Epithelial cell of proximal tubule (primary cell): ENCODE measurements around the gene CTBP1. TPM values are rescaled to one million over a fixed set of nuclear protein-coding genes. Genes with fewer than 3 reads are reported as not detected.
A peak's percentile ranks its signal among the peaks of the same experiment; 100 is the strongest.

Experiments used
- DNase-seq: peaks from one replicate; pipeline ENCODE4 v3.0.0-alpha.2; 2011; ENCODE audit warnings: low read depth
- H3K4me3 ChIP-seq: 2 replicates; pipeline ENCODE4 v1.5.1; 2011; ENCODE audit warnings: low read depth, mild to moderate bottlenecking, low read length
- CTCF ChIP-seq: conservative IDR thresholded peaks from 2 replicates; pipeline ENCODE4 v1.5.1; 2012; ENCODE audit warnings: low read depth, mild to moderate bottlenecking, low read length
- total RNA-seq: library from RNA; depleted of rRNA; stranded (reverse); fragments of >200 nt; gene quantifications from 2 replicates; pipeline ENCODE4 v1.2.3, GENCODE V29; 2015

CTBP1 gene
- total RNA-seq, 1 donor from 2014 or later: 334 TPM

DNA sequence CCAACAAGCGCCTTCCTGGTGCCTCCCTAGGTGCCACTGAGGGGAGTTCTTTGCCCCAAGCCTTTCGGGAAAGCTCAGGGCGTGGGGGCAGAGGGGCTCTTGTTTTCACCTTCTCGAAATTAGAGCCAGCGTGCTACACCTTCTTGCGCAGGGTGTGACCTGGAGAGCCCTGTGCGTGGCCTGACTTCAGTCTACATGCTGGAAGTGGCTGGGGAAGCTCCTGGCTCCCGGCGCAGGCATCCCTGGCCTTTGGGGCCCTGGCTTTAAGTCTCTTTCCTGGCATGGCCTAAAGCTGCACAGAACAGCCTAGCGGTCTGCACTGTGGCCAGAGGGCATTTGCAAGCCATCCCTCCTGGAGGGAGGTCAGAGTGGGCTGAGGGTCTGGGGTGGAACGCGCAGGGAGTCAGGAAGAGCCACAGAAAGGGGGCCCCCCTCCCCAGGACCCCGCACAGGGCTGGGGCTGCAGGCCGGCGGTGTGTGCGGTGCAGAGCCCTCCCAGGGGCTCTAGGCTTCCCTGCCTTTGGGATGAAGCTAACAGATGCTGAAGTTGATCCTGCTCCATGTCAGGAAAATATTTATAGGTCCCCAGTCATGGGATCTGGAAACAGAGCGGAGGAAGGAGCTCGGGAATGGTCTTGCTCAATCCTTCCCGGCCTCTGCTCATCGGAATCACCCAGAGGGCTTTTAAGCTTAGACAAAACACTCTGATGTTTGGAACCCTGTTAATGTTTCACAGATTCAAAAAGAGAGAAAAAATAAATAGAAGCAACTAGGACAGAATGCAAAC lies 75.8 kb downstream of the CTBP1 start:
- peak; percentile 78 for DNase-seq
- TF ChIP-seq CTCF: no peak
- H3K4me3 ChIP-seq: peak overlapping the region; percentile 76

DNA sequence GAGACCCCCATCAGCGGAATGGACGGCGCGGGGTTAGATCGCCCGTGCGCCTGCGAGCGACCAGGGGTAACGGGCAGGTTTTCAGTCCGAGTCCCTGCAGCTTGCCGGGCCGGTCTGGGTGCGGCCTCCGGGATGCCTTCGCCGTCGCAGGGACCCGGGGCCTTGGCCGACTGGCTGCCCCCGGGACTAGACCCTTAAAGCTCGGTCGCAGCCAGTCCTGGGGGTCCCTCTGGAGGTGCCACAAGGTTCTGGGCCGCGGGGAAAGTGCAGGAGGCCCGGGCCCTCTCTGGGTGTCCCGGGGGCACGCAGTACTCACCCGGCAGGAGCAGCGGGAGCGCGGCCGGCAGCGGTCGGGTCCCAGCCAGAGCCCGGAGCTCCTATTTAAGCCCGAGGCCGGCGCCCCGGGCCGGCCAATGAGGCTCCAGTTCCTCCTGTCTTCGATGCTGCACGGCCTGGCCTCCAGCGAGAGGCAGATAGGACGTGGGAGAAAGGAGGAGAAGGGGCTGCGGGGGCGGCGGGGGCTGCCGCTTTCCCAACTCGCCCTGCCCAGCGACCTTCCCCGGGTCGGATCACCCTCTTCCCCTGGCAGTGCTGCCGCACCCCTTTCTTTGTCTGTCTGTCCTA lies 76.6 kb downstream of the CTBP1 start, which contains the start of gene SPON2:
Gene SPON2 (minus strand): TSS at position 356 of the 624 bp plus-strand sequence.
- no peak for DNase-seq
- H3K4me3 ChIP-seq: peak within 1 kb of the TSS; percentile 76
- no peak for TF ChIP-seq CTCF

- H3K4me3 ChIP-seq: peak overlapping the region; percentile 76
- TF ChIP-seq CTCF: peak; percentile 3
- no peak for DNase-seq
These were observed 77.4 kb downstream of the CTBP1 start for GRCh38 chr4:1171311-1172227.

GRCh38 chr4:1170976-1171310 lies 78.0 kb downstream of the CTBP1 start:
- H3K4me3 ChIP-seq: peak overlapping the region; percentile 76
- no peak for TF ChIP-seq CTCF
- DNase-seq: no peak

- H3K4me3 ChIP-seq: peak overlapping the region; percentile 76
- no peak for DNase-seq
- no peak for TF ChIP-seq CTCF
These were observed 78.6 kb downstream of the CTBP1 start for GRCh38 chr4:1170156-1170975.

DNA sequence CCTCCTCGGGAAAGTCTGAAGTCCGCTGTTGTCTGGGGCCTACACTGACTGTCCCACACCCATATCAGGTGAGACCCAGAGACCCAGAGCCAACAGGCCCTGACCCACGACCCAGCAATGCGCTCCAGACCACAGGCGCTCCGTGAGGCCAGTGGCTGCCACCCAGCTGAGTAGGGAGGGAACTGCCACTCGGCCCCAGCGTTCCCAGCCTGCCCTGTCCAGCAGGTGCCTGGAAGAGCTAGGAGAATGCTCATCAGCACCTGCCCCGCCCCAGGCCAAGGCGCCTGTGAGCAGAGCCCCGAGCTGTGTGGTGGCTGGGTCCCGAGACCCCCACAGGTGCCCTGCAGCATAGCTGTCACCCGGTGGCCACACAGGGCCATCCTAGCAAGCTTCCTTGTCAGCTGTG lies 79.2 kb downstream of the CTBP1 start:
- no peak for DNase-seq
- no peak for TF ChIP-seq CTCF
- H3K4me3 ChIP-seq: no peak overlapping the region
